ENCODE measurements around the gene DENND2D. TPM values are rescaled to one million over a fixed set of nuclear protein-coding genes. Genes with fewer than 3 reads are reported as not detected.
A peak's percentile ranks its signal among the peaks of the same experiment; 100 is the strongest.

Gene DENND2D
- total RNA-seq, 1 experiment from 2014 or later = 0.11 TPM

GRCh38 chr1:111145963-111146768 lies 54.3 kb downstream of the DENND2D start:
- H4K91ac ChIP-seq (ENCODE audit: insufficient read length, low read depth, low read length) = no peak overlapping the region
- no peak overlapping the region for H2BK12ac ChIP-seq (ENCODE audit: insufficient read length, low read depth, low read length)
- H3K79me2 ChIP-seq (ENCODE audit: insufficient read depth, low read length) = peaks cover 16% of the 10 kb centered on the region; the same call in 1 of the 2 replicates
- H3T11ph ChIP-seq (ENCODE audit: low read length) = no peak overlapping the region
- TF ChIP-seq, protein P1, sequence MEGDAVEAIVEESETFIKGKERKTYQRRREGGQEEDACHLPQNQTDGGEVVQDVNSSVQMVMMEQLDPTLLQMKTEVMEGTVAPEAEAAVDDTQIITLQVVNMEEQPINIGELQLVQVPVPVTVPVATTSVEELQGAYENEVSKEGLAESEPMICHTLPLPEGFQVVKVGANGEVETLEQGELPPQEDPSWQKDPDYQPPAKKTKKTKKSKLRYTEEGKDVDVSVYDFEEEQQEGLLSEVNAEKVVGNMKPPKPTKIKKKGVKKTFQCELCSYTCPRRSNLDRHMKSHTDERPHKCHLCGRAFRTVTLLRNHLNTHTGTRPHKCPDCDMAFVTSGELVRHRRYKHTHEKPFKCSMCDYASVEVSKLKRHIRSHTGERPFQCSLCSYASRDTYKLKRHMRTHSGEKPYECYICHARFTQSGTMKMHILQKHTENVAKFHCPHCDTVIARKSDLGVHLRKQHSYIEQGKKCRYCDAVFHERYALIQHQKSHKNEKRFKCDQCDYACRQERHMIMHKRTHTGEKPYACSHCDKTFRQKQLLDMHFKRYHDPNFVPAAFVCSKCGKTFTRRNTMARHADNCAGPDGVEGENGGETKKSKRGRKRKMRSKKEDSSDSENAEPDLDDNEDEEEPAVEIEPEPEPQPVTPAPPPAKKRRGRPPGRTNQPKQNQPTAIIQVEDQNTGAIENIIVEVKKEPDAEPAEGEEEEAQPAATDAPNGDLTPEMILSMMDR (conservative IDR thresholded peaks at IDR 0.05) = no peak
- H4K20me1 ChIP-seq (ENCODE audit: control insufficient read depth, insufficient read depth, insufficient read length) = no peaks in the 10 kb centered on the region
- no peak overlapping the region for H4K8ac ChIP-seq (replicated peaks; ENCODE audit: insufficient read length, low read depth, low read length)
- DNase-seq = no peak
- H2AFZ ChIP-seq (ENCODE audit: low read length) = no peak overlapping the region
- no peak overlapping the region for H3K18ac ChIP-seq (ENCODE audit: insufficient read length, low read depth, low read length)
- H2BK5ac ChIP-seq (ENCODE audit: insufficient read length, low read length) = no peak overlapping the region
- H3K9ac ChIP-seq (ENCODE audit: extremely low read depth, insufficient read length, low read length) = no peak overlapping the region
- no peaks in the 10 kb centered on the region for H3K9me3 Mint-ChIP-seq
- H2BK20ac ChIP-seq (ENCODE audit: low read depth, low read length, poor library complexity, severe bottlenecking) = no peak overlapping the region
- no peaks in the 10 kb centered on the region for H3K23me2 ChIP-seq (ENCODE audit: insufficient read length, low read depth, low read length, poor library complexity, severe bottlenecking)
- peak overlapping the region in 2 of 3 experiments; percentile 5 to 78; a peak in 2 of 7 replicates for H3K27ac Mint-ChIP-seq
- no peak overlapping the region for H3K4me2 ChIP-seq (ENCODE audit: insufficient read depth, insufficient read length, low read length)
- H2BK120ac ChIP-seq (ENCODE audit: low read depth, low read length, poor library complexity, severe bottlenecking) = no peak overlapping the region
- H3K79me1 ChIP-seq (ENCODE audit: insufficient read depth, low read depth, low read length, poor library complexity, severe bottlenecking) = peaks cover 2% of the 10 kb centered on the region
- H3K4me1 Mint-ChIP-seq = peaks cover 16 to 21% of the 10 kb centered on the region in 2 experiments
- no peak overlapping the region for H2AK5ac ChIP-seq (ENCODE audit: insufficient read length, low read length)
- H3K14ac ChIP-seq (ENCODE audit: insufficient read depth, low read length) = no peak overlapping the region
- no peaks in the 10 kb centered on the region for H3K27me3 Mint-ChIP-seq (ENCODE audit: low read depth)
- no peak overlapping the region for H4K5ac ChIP-seq (ENCODE audit: insufficient read length, low read depth, low read length)
- no peaks in the 10 kb centered on the region for H3K27me3 ChIP-seq (ENCODE audit: insufficient read depth, low read length)
- H3K56ac ChIP-seq (ENCODE audit: insufficient read length, low read depth, low read length) = no peak overlapping the region
- H3K9me3 ChIP-seq (ENCODE audit: control insufficient read depth, low read depth, low read length) = no peaks in the 10 kb centered on the region
- H3K27ac ChIP-seq (ENCODE audit: insufficient read length, low read depth, low read length) = no peak overlapping the region
- H3K4ac ChIP-seq (ENCODE audit: low read depth, low read length) = no peak overlapping the region
- no peak overlapping the region for H3K23ac ChIP-seq (ENCODE audit: insufficient read length, low read depth, low read length)
- H3K36me3 Mint-ChIP-seq (ENCODE audit: insufficient read depth in 1 of 3, low read depth in 3 of 3) = peaks cover 10 to 33% (median 32%) of the 10 kb centered on the region in 3 experiments; a peak in 6 of 7 replicates
- no peak overlapping the region for H2BK15ac ChIP-seq (ENCODE audit: low read depth, low read length)
- H3K4me3 Mint-ChIP-seq = no peak overlapping the region
- no peaks in the 10 kb centered on the region for H3K4me1 ChIP-seq (ENCODE audit: insufficient read depth, low read length)

Measured in H9 (cell line).